HTR-8/SVneo (cell line): Measurements from ENCODE around the gene CMC2.

Experiments
- DNase-seq: peaks from one replicate; pipeline ENCODE4 v3.0.0; 2011; ENCODE audit warnings: low spot score, mixed read lengths; ENCODE audit not compliant: insufficient read length
- FAIRE-seq: peaks from 2 replicates; lab custom pipeline; 2011; peaks lifted over from hg19 to GRCh38; lab: Jason Lieb, UNC

CMC2 gene

DNA sequence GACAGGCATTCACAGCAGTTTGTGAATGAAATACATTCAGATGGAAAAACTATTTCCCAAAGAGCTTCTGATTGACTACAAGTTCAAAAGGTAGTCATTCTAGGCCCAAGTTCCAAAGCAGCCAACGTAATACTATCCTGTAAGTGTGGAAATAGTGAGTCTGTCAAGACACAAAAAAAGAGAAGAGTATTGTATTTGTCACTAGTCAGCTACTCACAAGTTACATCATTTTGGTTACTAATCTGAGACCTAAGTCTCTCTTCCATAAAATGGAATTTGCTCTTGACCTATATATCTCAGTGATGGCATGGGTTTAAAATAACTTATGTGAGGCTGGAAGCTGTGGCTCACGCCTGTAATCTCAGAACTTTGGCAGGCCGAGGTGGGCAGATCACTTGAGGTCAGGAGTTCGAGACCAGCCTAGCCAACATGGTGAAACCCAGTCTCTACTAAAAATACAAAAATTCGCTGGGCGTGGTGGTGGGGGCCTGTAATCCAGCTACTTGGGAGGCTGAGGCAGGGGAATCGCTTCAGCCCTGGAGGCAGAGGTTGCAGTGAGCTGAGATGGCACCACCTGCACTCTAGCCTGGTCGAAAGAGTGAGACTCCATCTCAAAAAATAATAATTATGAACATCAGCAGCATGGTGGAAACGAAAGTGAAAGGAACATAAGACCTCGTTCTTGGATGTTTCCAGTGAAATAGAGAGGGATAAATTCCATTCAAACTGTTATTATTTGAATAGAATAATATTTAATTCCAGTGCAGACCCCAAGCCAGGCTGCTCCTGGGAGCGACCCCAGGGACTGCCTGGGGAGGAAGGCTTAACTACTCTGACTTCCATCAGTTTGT, 2.9 kb downstream of the CMC2 start:
- FAIRE-seq = no peak
- DNase-seq = no peak

DNA sequence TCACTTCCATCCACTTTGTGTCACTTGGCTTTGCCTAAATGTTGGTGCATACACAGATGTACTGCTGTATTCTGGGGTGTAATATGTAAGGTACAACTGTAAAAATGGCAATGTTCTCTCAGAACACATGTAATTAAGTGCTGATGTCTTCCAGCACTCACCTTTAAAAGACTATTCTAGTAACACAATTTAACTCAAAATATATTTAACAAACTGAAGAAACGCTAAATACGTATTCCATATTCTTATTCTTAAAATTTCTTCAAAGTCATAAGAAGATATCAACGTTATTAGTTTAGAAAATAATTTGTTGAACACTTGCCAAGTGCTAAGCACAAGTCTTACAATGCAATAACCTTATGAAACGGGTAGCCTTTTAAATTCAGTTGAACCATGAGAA, 3.6 kb downstream of the CMC2 start:
- FAIRE-seq (no peak), DNase-seq (no peak)

GRCh38 chr16:81001330-81001729, 5.4 kb downstream of the CMC2 start:
- no peak for FAIRE-seq
- DNase-seq = no peak

DNA sequence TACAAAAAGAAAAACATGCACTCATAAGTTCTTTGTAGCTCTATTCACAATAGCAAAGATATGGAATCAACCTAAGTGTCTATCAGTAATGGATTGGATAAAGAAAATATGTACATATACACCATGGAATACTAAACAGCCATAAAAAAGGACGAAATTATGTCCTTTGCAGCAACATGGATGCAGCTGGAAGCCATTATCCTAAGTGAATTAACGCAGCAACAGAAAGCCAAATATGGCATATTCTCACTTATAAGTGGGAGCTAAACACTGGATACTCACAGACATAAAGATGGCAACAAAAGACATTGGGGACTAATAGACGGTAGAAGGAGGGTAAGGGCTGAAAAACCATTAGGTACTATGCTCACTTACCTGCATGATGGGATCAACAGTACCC, 5.8 kb downstream of the CMC2 start:
- DNase-seq = no peak
- no peak for FAIRE-seq

- no peak for FAIRE-seq
- no peak for DNase-seq
Observed at GRCh38 chr16:80997964-80998620, 8.6 kb downstream of the CMC2 start.

- no peak for FAIRE-seq
Observed at GRCh38 chr16:80997139-80997798, 9.4 kb downstream of the CMC2 start.

DNA sequence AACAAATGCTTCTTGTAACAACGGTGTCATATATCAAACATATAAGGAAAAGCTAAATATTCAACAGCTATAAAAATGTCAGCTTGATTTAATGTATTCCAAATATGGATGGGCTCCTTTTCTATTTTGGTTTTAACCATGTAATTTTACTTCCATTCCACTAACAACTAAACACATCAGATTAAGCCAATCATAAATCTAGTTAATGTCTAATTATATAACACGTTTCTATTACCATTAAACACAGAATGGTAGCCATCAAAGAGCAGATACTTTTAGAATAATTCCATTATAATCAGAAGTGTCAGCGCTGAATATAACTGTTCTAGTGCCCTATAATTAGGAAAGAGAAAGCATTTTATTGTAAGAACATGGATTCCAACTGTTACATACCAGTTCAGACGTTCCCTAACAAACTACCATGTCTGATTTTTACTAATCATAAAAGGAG, 10.0 kb downstream of the CMC2 start:
- no peak for DNase-seq
- FAIRE-seq = no peak

More at GRCh38 chr16:80997139-80997798, 9.4 kb downstream of the CMC2 start:
- no peak for DNase-seq

- DNase-seq (no peak), FAIRE-seq (no peak)
Observed at GRCh38 chr16:80994451-80994850, 12.2 kb downstream of the CMC2 start.

GRCh38 chr16:80993834-80994233, 12.9 kb downstream of the CMC2 start:
- FAIRE-seq = no peak

DNA sequence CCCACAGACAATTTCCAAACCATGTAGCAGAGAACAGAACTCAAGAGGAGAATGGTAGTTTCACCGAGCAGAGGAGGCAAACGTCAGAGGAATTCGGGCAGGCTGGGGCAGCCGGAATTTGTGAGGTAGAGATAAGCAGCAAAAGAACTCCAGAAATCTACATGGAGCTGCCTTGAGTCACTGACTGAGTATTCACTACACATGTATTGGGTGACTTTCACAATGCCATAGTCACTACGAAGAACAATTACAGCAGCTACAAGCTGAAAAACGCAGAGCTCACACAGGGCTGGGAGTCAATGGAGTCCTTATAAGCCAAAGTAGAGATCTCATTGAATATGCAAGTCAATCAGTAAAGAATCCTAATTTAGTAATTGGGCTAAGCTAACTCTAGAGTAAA, 13.4 kb downstream of the CMC2 start:
- FAIRE-seq (peak; percentile 74), DNase-seq (peak; percentile 28)

More at GRCh38 chr16:80993834-80994233, 12.9 kb downstream of the CMC2 start:
- no peak for DNase-seq

DNA sequence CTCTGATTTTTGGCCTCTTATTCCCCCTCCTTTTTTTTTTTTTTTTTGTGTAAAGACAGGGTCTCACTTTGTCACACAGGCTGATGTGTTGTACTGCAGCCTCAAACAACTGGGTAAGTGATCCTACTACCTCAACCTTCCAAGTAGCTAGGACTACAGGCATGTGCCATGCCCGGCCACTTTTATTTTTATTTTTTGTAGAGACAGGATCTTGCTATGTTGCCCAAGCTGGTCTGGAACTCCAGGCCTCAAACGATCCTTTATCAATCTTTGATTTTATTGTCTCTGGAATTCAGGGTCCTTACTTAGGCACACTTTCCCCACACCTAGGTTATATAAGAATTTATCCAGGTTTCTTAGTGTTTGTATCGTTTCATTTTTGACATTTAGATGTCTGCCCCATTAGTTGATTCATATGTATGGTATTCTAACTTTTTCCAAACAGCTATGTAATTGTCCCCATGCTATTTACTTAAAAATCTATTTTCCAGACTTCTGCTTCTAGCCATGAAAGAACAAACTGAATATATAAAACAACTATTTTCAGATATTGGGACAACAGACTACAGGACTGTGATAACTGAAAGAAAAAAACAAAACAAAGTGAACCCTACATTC, 13.9 kb downstream of the CMC2 start:
- no peak for DNase-seq
- no peak for FAIRE-seq

DNA sequence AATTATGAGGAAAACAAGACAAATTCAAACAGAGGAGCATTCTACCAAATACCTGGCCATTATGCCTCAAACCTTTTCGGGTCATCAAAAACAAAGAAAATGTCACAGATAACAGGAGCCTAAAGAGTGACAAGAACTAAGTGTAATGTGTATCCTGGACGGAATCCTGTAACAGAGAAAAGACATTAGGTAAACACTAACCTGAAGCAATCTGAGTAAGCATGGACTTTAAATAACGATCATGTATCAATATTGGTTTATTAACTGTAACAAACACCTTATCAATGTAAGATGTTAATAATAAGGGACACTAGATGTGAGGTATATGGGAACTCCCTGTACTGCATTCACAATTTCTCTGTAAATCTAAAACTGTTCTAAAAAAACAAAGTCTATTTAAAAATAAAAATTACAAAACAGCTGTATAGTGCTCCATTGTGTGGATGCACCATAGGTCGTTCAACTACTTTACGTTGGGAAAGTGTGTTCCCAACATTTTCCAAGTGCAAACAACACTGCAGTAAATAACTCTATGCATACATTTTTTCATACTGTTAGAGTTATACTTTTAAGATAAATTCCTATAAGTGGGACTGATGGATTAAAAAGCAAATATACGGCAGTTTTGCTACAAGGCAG, 14.8 kb downstream of the CMC2 start:
- FAIRE-seq (no peak), DNase-seq (no peak)

- DNase-seq (no peak), FAIRE-seq (no peak)
Observed at GRCh38 chr16:80990978-80991377, 15.7 kb downstream of the CMC2 start.

DNA sequence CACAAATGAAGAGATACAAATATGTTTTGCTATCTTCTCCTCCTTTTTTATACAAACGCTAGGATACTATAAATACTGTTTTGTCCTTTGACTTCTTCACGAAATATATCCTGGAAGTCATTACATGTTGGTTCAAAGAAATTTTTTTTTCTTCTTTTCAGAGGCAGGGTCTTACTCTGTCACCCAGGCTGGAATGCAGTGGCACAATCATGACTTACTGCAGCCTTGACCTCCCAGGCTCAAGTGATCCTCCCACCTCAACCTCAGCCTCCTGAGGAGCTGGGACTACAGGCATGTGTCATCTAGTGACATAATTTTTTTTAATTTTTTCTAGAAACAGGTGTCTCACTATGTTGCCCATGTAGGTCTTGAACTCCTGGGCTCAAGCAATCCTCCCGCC, 16.1 kb downstream of the CMC2 start:
- DNase-seq (no peak), FAIRE-seq (no peak)

DNA sequence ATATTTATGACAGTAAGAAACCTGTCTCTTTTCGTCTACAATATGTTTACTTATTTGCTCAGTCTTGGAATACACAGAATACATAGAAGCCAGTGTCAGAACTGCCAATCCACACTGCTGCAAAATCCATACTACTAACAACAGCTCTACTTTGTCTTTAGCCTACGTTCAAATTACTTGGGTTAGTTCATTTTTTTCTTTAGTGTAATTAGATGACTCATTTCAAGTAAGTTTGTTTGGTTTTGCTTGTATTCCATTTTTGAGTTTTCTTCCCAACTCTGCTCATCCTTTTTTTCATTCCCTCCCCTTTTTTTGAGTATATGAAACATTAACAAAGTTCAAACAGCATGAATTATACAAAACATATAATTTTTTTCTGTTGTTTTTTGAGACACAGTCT, 16.9 kb downstream of the CMC2 start:
- DNase-seq (no peak), FAIRE-seq (no peak)

DNA sequence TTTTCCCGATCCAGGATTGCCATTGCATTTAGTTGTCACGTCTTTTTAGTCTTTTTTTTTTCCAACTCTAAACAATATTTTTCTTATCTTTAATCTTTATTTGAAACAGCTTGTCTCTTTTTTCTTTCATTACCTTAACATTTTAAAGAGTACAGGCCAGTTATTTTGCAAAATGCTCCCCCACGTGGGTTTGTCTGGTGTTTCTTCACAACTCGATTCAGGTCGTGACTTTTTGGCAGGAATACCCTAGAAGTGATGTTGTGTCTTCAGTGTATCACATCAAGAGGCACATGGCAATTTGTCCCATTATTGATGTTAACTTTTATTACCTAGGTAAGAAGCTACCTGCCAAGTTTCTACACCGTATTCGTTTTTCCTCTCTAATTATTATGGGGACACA, 17.9 kb downstream of the CMC2 start:
- FAIRE-seq (no peak), DNase-seq (no peak)

DNA sequence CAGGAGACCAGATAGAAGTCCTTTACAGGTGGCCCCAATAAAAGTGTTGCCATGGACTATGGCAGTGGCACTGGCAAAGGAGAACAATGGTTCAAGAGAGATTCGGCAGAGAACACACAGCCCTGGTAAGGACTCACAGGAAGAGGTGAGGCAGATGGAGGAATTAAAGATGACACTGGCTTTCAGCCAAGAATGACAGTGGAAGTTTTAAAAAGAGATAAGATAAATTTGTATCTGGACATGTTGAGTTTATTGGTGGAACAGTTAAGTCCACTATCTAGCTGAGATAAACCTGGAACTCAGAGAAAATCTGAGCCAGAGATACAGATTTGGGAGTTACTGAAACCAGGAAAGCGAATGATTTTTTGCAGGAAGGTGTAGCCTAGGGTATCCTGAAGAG, 20.1 kb downstream of the CMC2 start:
- FAIRE-seq (no peak), DNase-seq (no peak)

- no peak for DNase-seq
- FAIRE-seq = no peak
Observed at GRCh38 chr16:80985611-80986010, 21.1 kb downstream of the CMC2 start.

DNA sequence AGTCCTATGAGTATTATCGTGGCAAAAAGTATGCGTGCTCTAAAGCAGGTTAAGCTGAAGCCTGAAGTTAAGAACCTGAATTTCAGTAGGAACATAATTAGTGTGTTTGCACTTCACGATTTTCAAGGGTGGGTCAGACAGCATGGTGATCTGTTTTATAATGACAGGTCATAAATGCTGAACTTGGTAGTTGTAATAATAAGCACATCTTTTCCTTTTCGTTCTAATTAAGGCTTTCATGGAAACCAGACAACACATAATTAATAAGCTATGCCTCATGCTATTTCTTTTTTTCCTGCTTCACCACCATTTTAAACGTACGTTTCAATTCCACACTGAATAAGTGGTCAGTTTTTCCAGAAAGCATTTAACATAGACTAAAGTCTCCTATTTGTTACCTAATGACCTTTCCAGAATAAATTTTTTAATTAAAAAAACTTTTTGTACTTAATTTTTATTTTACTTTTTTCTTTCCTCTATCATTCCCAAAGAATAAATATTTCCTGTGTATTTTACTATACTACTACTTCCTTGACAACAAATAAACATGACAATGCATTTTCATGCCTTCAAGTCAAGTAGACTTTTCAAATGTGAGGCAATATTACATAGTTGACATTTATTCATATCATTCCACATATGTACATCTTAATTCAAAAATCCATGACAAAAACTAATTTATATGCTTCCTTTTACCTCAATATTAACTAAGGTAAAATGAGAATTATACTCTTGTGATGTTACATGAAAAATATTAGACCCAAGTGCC, 22.4 kb downstream of the CMC2 start:
- FAIRE-seq = peak; percentile 33

More for the DNA sequence above, 22.4 kb downstream of the CMC2 start:
- no peak for DNase-seq
